CD14-positive monocyte (primary cell): ENCODE results near the gene CCL19. TPM values are rescaled to one million over a fixed set of nuclear protein-coding genes. Genes with fewer than 3 reads are reported as not detected.
A peak's percentile ranks its signal among the peaks of the same experiment; 100 is the strongest.

Source experiments
- DNase-seq, 3 donors: peaks; one replicate each; pipeline ENCODE4 v3.0.0-alpha.2; 2011 to 2022
- H2AFZ ChIP-seq: 2 replicates; pipeline ENCODE4 v1.6.0; 2012; ENCODE audit warnings: mild to moderate bottlenecking, low read depth, low read length, inconsistent platforms; ENCODE audit not compliant: insufficient read depth, poor library complexity, severe bottlenecking
- H3K27ac ChIP-seq, 2 donors: 1 replicate in 1 of 2; 2 replicates in 1 of 2; pipeline ENCODE4 v1.5.1; 2012 to 2013; ENCODE audit warnings: low read length in 2 of 2, control low read depth in 1 of 2, inconsistent platforms in 1 of 2, low read depth in 1 of 2, mild to moderate bottlenecking in 1 of 2
- H3K27me3 ChIP-seq, 2 donors: one replicate each; pipeline versions ENCODE4 v1.6.0 to v1.6.1; 2011 to 2013; ENCODE audit warnings: low read length in 2 of 2; ENCODE audit not compliant: control insufficient read depth in 2 of 2, insufficient read depth in 2 of 2
- H3K36me3 ChIP-seq, 2 donors: replicated peaks in 1 of 2; 1 replicate in 1 of 2; 2 replicates in 1 of 2; pipeline versions ENCODE4 v1.5.1 to v1.6.1; 2012 to 2013; ENCODE audit warnings: low read length in 2 of 2, control low read depth in 1 of 2, inconsistent platforms in 1 of 2, mild to moderate bottlenecking in 1 of 2; ENCODE audit not compliant: insufficient read depth in 2 of 2, control insufficient read depth in 1 of 2
- H3K4me1 ChIP-seq, 2 donors: 1 replicate in 1 of 2; 2 replicates in 1 of 2; pipeline versions ENCODE4 v1.5.1 to v1.6.1; 2012 to 2013; ENCODE audit warnings: low read length in 2 of 2, control low read depth in 1 of 2, inconsistent platforms in 1 of 2, mild to moderate bottlenecking in 1 of 2, moderate library complexity in 1 of 2; ENCODE audit not compliant: insufficient read depth in 2 of 2, control insufficient read depth in 1 of 2
- H3K4me2 ChIP-seq: replicated peaks from 2 replicates; pipeline ENCODE3; 2012; ENCODE audit warnings: low read length, moderate library complexity, mild to moderate bottlenecking; ENCODE audit not compliant: poor library complexity, severe bottlenecking; ENCODE audit errors: extremely low read depth
- H3K4me3 ChIP-seq, 3 experiments: fragments of 200-600 bp in 1 of 3; sonication (generic) in 1 of 3; replicated peaks in 1 of 3; 1 replicate in 2 of 3; 2 replicates in 1 of 3; pipeline ENCODE4 v1.5.1; 2011 to 2013; ENCODE audit warnings: low read length in 3 of 3, mild to moderate bottlenecking in 3 of 3, control low read depth in 2 of 3, low read depth in 2 of 3, inconsistent platforms in 1 of 3, moderate library complexity in 1 of 3
- H3K79me2 ChIP-seq: 2 replicates; pipeline ENCODE4 v1.6.0; 2012; ENCODE audit warnings: mild to moderate bottlenecking, control low read depth, inconsistent platforms, low read length, moderate library complexity; ENCODE audit not compliant: insufficient read depth
- H3K9ac ChIP-seq: 2 replicates; pipeline ENCODE4 v1.6.0; 2017; ENCODE audit warnings: low read length, mild to moderate bottlenecking; ENCODE audit not compliant: insufficient read depth, poor library complexity, severe bottlenecking
- H3K9me3 ChIP-seq, 2 donors: replicated peaks in 1 of 2; 1 replicate in 1 of 2; 2 replicates in 1 of 2; pipeline versions ENCODE4 v1.5.1 to v1.6.1; 2012 to 2013; ENCODE audit warnings: low read length in 2 of 2, control low read depth in 1 of 2; ENCODE audit not compliant: control insufficient read depth in 1 of 2, insufficient read depth in 1 of 2
- H4K20me1 ChIP-seq: 2 replicates; pipeline ENCODE4 v1.6.0; 2012; ENCODE audit warnings: mild to moderate bottlenecking, low read length, control low read depth, moderate library complexity; ENCODE audit not compliant: insufficient read depth
- H3K27ac Mint-ChIP-seq, 7 donors: one replicate each; pipeline ENCODE4 v1.8.0; 2020; ENCODE audit warnings: mild to moderate bottlenecking in 7 of 7, mixed read lengths in 7 of 7, moderate library complexity in 6 of 7, inconsistent platforms in 2 of 7
- H3K27me3 Mint-ChIP-seq, 3 donors: one replicate each; pipeline ENCODE4 v1.8.0; 2021 to 2022; ENCODE audit warnings: low read depth in 3 of 3, mild to moderate bottlenecking in 3 of 3, mixed read lengths in 3 of 3, moderate library complexity in 3 of 3, inconsistent platforms in 1 of 3
- H3K36me3 Mint-ChIP-seq, 2 donors: one replicate each; pipeline ENCODE4 v1.8.0; 2020; ENCODE audit warnings: mixed read lengths in 2 of 2, inconsistent platforms in 1 of 2, mild to moderate bottlenecking in 1 of 2
- H3K4me1 Mint-ChIP-seq: one replicate; pipeline ENCODE4 v1.8.0; 2020; ENCODE audit warnings: mild to moderate bottlenecking, mixed read lengths
- H3K4me3 Mint-ChIP-seq, 2 donors: one replicate each; pipeline ENCODE4 v1.8.0; 2020; ENCODE audit warnings: mild to moderate bottlenecking in 2 of 2, mixed read lengths in 2 of 2, moderate library complexity in 1 of 2
- H3K9me3 Mint-ChIP-seq, 7 donors: one replicate each; pipeline ENCODE4 v1.8.0; 2020 to 2022; ENCODE audit warnings: mixed read lengths in 7 of 7, mild to moderate bottlenecking in 6 of 7, moderate library complexity in 6 of 7, inconsistent platforms in 2 of 7
- CTCF ChIP-seq: fragments of 200-600 bp; IDR thresholded peaks from one replicate; pipeline ENCODE4 v1.8.0; 2022; ENCODE audit warnings: antibody characterized with exemption, mild to moderate bottlenecking
- WGBS: methylation state at CpG from one replicate; pipeline ENCODE4 v1.1.5; 2013; ENCODE audit warnings: missing lambda C conversion rate; ENCODE audit not compliant: insufficient coverage; 5-methylcytosine and 5-hydroxymethylcytosine counted together
- intact Hi-C, 2 donors: fragments of 100-400 bp; cut with micrococcal nuclease; formaldehyde crosslinking; loops; one replicate each; pipeline versions ENCODE4 v1.15.0 to v1.15.1; 2023
- polyA plus RNA-seq, 3 donors: library from polyadenylated mRNA; depleted of rRNA in 1 of 3; unstranded in 2 of 3; stranded (reverse) in 1 of 3; fragments of 300-500 nt in 2 of 3; fragments of >200 nt in 1 of 3; fragmentation: Illumina TruSeq in 2 of 3; gene quantifications; 1 replicate in 2 of 3; 2 replicates in 1 of 3; pipeline ENCODE4 v1.2.3, GENCODE V29; 2012 to 2021

Gene CCL19
- polyA plus RNA-seq, 3 donors = 0.21 TPM; not detected in 2

GRCh38 chr9:34650816-34651215, 40.3 kb downstream of the CCL19 start:
- WGBS = 100% methylated on average over 1 of the region's 5 CpGs
- Mint-ChIP-seq H3K36me3 (peaks cover 34 to 44% of the 10 kb centered on the region in 2 donors), H3K9me3 (peaks cover 0 to 4% (median 0%) of the 10 kb centered on the region in 7 donors), H3K27ac (no peak overlapping the region), H3K27me3 (peaks cover 6 to 14% (median 8%) of the 10 kb centered on the region in 3 donors), H3K4me1 (peaks cover 43% of the 10 kb centered on the region), H3K4me3 (no peak overlapping the region)
- intact Hi-C loops = no loop called here
- no peaks in the 10 kb centered on the region for H3K9me3 ChIP-seq
- H2AFZ ChIP-seq = no peak overlapping the region
- H3K4me2 ChIP-seq = no peak overlapping the region
- H4K20me1 ChIP-seq = peaks cover 14% of the 10 kb centered on the region
- H3K27me3 ChIP-seq = no peaks in the 10 kb centered on the region
- DNase-seq = no peak
- H3K4me3 ChIP-seq = no peak overlapping the region
- no peak overlapping the region for H3K27ac ChIP-seq
- peaks cover 4% of the 10 kb centered on the region for H3K79me2 ChIP-seq
- H3K4me1 ChIP-seq = peaks cover 21 to 29% of the 10 kb centered on the region in 2 donors
- H3K9ac ChIP-seq = no peak overlapping the region
- TF ChIP-seq CTCF = no peak
- H3K36me3 ChIP-seq = peaks cover 18 to 30% of the 10 kb centered on the region in 2 donors

- H4K20me1 ChIP-seq = peaks cover 14% of the 10 kb centered on the region
- H3K4me2 ChIP-seq = no peak overlapping the region
- 95% methylated on average over 8 of the region's 8 CpGs for WGBS
- DNase-seq = no peak
- Mint-ChIP-seq H3K36me3 (peaks cover 34 to 44% of the 10 kb centered on the region in 2 donors), H3K4me1 (peaks cover 48% of the 10 kb centered on the region), H3K27me3 (peaks cover 4 to 8% (median 5%) of the 10 kb centered on the region in 3 donors), H3K4me3 (peak overlapping the region in 1 of 2 donors; percentile 14), H3K9me3 (peaks cover 0 to 2% (median 0%) of the 10 kb centered on the region in 7 donors), H3K27ac (peak overlapping the region in 2 of 7 donors; percentile 15 to 16)
- no peaks in the 10 kb centered on the region for H3K9me3 ChIP-seq
- H3K4me1 ChIP-seq = peaks cover 24 to 34% of the 10 kb centered on the region in 2 donors
- H3K27ac ChIP-seq = no peak overlapping the region
- no peak overlapping the region for H3K4me3 ChIP-seq
- no peak overlapping the region for H2AFZ ChIP-seq
- TF ChIP-seq CTCF = no peak
- no peak overlapping the region for H3K9ac ChIP-seq
- H3K27me3 ChIP-seq = no peaks in the 10 kb centered on the region
- intact Hi-C loops = no loop called here
- peaks cover 4% of the 10 kb centered on the region for H3K79me2 ChIP-seq
- H3K36me3 ChIP-seq = peaks cover 18 to 30% of the 10 kb centered on the region in 2 donors
Observed at GRCh38 chr9:34648673-34649072, 42.4 kb downstream of the CCL19 start.
